ENCODE measurements around the gene CTAGE4. TPM values are rescaled to one million over a fixed set of nuclear protein-coding genes. Genes with fewer than 3 reads are reported as not detected.
"Not testable (repeated sequence)": the region's sequence is repeated elsewhere in the genome, so short reads cannot be mapped to it uniquely, and the experiment has no call there.

The CTAGE4 gene
- total and polyA plus RNA-seq, 11 donors: 0.03 to 2.6 (median 0.25) TPM; not detected in 4

GRCh38 chr7:144198934-144199333, 15.7 kb downstream of the CTAGE4 start:
- H3K27ac ChIP-seq; intact Hi-C loops (cut with DNase I); H3K4me1 ChIP-seq; ATAC-seq; H3K4me3 ChIP-seq; H3K27me3 ChIP-seq; H3K36me3 ChIP-seq; DNase-seq; H3K9me3 ChIP-seq: not testable (repeated sequence)
- WGBS, 4 donors: 32 to 76% (median 46%) methylated on average over 2 to 3 of the region's 4 CpGs

- H3K4me3 ChIP-seq; ATAC-seq; DNase-seq; H3K4me1 ChIP-seq; H3K9me3 ChIP-seq; intact Hi-C loops (cut with DNase I); H3K27me3 ChIP-seq; H3K27ac ChIP-seq; H3K36me3 ChIP-seq: not testable (repeated sequence)
- no CpG with 5 or more reads among the region's 1 CpG for WGBS, 4 donors
Observed at GRCh38 chr7:144201978-144202377, 18.7 kb downstream of the CTAGE4 start.

- ATAC-seq; H3K27ac ChIP-seq; DNase-seq; H3K36me3 ChIP-seq; H3K4me1 ChIP-seq; H3K4me3 ChIP-seq; H3K9me3 ChIP-seq; intact Hi-C loops (cut with DNase I); H3K27me3 ChIP-seq: not testable (repeated sequence)
- no CpG with 5 or more reads among the region's 3 CpGs for WGBS, 4 donors
Observed at GRCh38 chr7:144203086-144203485, 19.8 kb downstream of the CTAGE4 start.

GRCh38 chr7:144205306-144205705, 22.0 kb downstream of the CTAGE4 start:
- H3K27me3 ChIP-seq; H3K4me3 ChIP-seq; H3K27ac ChIP-seq; DNase-seq; H3K9me3 ChIP-seq; H3K4me1 ChIP-seq; intact Hi-C loops (cut with DNase I); ATAC-seq; H3K36me3 ChIP-seq: not testable (repeated sequence)
- WGBS, 4 donors: no CpG with 5 or more reads among the region's 5 CpGs

- intact Hi-C loops (cut with DNase I); DNase-seq; H3K27me3 ChIP-seq; H3K4me1 ChIP-seq; H3K4me3 ChIP-seq; H3K9me3 ChIP-seq; ATAC-seq; H3K27ac ChIP-seq; H3K36me3 ChIP-seq: not testable (repeated sequence)
Observed at GRCh38 chr7:144217200-144217599, 33.9 kb downstream of the CTAGE4 start.

GRCh38 chr7:144218581-144218980, 35.3 kb downstream of the CTAGE4 start:
- H3K27me3 ChIP-seq; H3K36me3 ChIP-seq; H3K4me3 ChIP-seq; H3K9me3 ChIP-seq; H3K27ac ChIP-seq; intact Hi-C loops (cut with DNase I); H3K4me1 ChIP-seq; ATAC-seq: not testable (repeated sequence)
- peak in 1 of 5 donors; percentile 1 for DNase-seq
- 97 to 100% (median 99%) methylated on average over 1 of the region's 1 CpG for WGBS, 4 donors

GRCh38 chr7:144219149-144219548, 35.9 kb downstream of the CTAGE4 start:
- H3K4me3 ChIP-seq; H3K4me1 ChIP-seq; H3K9me3 ChIP-seq; H3K27me3 ChIP-seq; ATAC-seq; H3K36me3 ChIP-seq; H3K27ac ChIP-seq; DNase-seq; intact Hi-C loops (cut with DNase I): not testable (repeated sequence)
- no CpG with 5 or more reads among the region's 4 CpGs for WGBS, 4 donors

GRCh38 chr7:144220531-144220930, 37.3 kb downstream of the CTAGE4 start:
- H3K9me3 ChIP-seq; H3K4me3 ChIP-seq; DNase-seq; H3K27me3 ChIP-seq; ATAC-seq; H3K4me1 ChIP-seq; H3K27ac ChIP-seq; H3K36me3 ChIP-seq; intact Hi-C loops (cut with DNase I): not testable (repeated sequence)

GRCh38 chr7:144223675-144224074, 40.4 kb downstream of the CTAGE4 start:
- H3K9me3 ChIP-seq; H3K27ac ChIP-seq; H3K4me1 ChIP-seq; H3K36me3 ChIP-seq; H3K4me3 ChIP-seq; H3K27me3 ChIP-seq; DNase-seq; intact Hi-C loops (cut with DNase I); ATAC-seq: not testable (repeated sequence)

- DNase-seq; H3K4me1 ChIP-seq; H3K27ac ChIP-seq; H3K36me3 ChIP-seq; H3K9me3 ChIP-seq; ATAC-seq; intact Hi-C loops (cut with DNase I); H3K27me3 ChIP-seq; H3K4me3 ChIP-seq: not testable (repeated sequence)
- WGBS, 4 donors: 74 to 83% (median 78%) methylated on average over 3 of the region's 4 CpGs
Observed at GRCh38 chr7:144226866-144227265, 43.6 kb downstream of the CTAGE4 start.

GRCh38 chr7:144228810-144229209, 45.5 kb downstream of the CTAGE4 start:
- 92 to 97% (median 94%) methylated on average over 1 of the region's 3 CpGs for WGBS, 4 donors
- intact Hi-C loops (cut with DNase I); H3K36me3 ChIP-seq; H3K4me3 ChIP-seq; ATAC-seq; H3K4me1 ChIP-seq; H3K27ac ChIP-seq; DNase-seq; H3K27me3 ChIP-seq; H3K9me3 ChIP-seq: not testable (repeated sequence)

- H3K4me3 ChIP-seq; H3K9me3 ChIP-seq; H3K4me1 ChIP-seq; H3K27me3 ChIP-seq; ATAC-seq; intact Hi-C loops (cut with DNase I); H3K27ac ChIP-seq; DNase-seq; H3K36me3 ChIP-seq: not testable (repeated sequence)
- WGBS, 4 donors: no CpG with 5 or more reads among the region's 2 CpGs
Observed at GRCh38 chr7:144231027-144231426, 47.8 kb downstream of the CTAGE4 start.
